PFSK-1 (cell line): ENCODE data around the gene THSD4.

ENCODE experiments used
- FOXP2 ChIP-seq: optimal IDR thresholded peaks from 2 replicates; pipeline ENCODE3; 2011; ENCODE audit warnings: borderline replicate concordance, control low read depth, inconsistent platforms; ENCODE audit not compliant: insufficient read depth; ENCODE audit errors: extremely low read length, extremely low read depth
- POLR2AphosphoS5 ChIP-seq: IDR thresholded peaks from 2 replicates; pipeline ENCODE4 v1.6.1; 2012; ENCODE audit warnings: low read depth, mild to moderate bottlenecking, control low read depth, low read length, moderate library complexity
- SIN3A ChIP-seq: IDR thresholded peaks from 2 replicates; pipeline ENCODE4 v1.6.1; 2012; ENCODE audit warnings: mild to moderate bottlenecking, low read length, moderate library complexity, borderline replicate concordance; ENCODE audit not compliant: insufficient read depth
- TAF1 ChIP-seq: IDR thresholded peaks from 2 replicates; pipeline ENCODE4 v1.6.1; 2012; ENCODE audit warnings: low read length, control low read depth, borderline replicate concordance; ENCODE audit not compliant: insufficient read depth
- TF ChIP-seq, protein P1 (sequence below), 2 experiments: IDR thresholded peaks; 2 replicates each; pipeline versions ENCODE4 v1.6.1 to v1.8.0; 2011 to 2012; ENCODE audit warnings: low read depth in 2 of 2, low read length in 2 of 2, control low read depth in 1 of 2, inconsistent platforms in 1 of 2, mild to moderate bottlenecking in 1 of 2, moderate library complexity in 1 of 2; ENCODE audit not compliant: insufficient read depth in 1 of 2

The THSD4 gene

DNA sequence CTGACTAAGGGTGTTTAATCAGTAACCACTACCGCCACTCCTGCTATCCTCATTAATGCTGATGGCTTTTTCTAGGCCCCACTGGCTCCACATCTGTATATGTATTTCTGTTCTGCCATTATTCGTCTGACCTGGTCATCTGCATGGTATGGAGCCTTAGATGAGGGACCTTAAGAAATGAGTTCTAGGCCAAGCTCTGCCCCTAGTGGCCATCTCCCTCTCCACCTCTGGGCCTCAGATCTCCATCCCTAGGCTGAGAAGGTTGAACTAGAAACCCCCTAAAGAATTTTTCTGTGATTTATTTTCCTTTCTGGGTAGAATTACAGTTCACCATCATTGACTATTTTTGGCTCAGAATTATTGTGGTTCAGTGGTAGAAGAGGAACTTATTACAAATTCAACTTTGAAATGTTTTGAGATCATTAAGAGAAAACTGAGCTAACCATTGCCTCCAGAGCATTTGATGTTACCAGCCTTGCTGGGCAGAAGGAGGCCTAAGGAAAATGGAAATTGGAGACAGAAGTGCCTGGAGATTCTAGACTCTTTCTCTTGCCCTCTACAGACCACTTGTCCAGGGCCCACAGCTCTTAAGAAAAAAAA, 369.9 kb downstream of the THSD4 start:
- no peak for TF ChIP-seq POLR2AphosphoS5
- TF ChIP-seq, protein P1, sequence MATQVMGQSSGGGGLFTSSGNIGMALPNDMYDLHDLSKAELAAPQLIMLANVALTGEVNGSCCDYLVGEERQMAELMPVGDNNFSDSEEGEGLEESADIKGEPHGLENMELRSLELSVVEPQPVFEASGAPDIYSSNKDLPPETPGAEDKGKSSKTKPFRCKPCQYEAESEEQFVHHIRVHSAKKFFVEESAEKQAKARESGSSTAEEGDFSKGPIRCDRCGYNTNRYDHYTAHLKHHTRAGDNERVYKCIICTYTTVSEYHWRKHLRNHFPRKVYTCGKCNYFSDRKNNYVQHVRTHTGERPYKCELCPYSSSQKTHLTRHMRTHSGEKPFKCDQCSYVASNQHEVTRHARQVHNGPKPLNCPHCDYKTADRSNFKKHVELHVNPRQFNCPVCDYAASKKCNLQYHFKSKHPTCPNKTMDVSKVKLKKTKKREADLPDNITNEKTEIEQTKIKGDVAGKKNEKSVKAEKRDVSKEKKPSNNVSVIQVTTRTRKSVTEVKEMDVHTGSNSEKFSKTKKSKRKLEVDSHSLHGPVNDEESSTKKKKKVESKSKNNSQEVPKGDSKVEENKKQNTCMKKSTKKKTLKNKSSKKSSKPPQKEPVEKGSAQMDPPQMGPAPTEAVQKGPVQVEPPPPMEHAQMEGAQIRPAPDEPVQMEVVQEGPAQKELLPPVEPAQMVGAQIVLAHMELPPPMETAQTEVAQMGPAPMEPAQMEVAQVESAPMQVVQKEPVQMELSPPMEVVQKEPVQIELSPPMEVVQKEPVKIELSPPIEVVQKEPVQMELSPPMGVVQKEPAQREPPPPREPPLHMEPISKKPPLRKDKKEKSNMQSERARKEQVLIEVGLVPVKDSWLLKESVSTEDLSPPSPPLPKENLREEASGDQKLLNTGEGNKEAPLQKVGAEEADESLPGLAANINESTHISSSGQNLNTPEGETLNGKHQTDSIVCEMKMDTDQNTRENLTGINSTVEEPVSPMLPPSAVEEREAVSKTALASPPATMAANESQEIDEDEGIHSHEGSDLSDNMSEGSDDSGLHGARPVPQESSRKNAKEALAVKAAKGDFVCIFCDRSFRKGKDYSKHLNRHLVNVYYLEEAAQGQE (IDR thresholded peaks at IDR 0.05; ENCODE audit: insufficient read depth in 1 of 2, low read depth in 2 of 2, low read length in 2 of 2), result no peak

DNA sequence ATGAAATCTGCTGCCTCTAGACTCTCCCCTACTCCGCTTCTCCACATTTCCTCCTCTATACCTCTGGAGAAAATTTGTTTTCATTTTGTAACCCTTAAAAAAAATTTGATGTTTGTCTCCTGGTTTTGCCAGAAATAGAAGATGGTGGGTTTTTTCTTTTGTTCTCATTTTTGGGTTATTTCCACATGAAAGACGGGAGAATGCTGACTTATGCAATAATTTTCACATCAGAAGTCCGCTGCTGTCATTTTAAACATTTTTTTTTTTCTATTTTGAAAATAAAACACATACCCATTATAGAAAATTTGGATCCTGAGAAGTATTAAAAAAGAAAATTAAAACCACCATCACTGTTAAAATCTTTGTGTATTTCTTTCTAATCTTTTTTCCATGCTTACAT, 374.3 kb downstream of the THSD4 start:
- no peak for TF ChIP-seq TAF1
- TF ChIP-seq, protein P1 (IDR thresholded peaks at IDR 0.05; ENCODE audit: insufficient read depth in 1 of 2, low read depth in 2 of 2, low read length in 2 of 2), result no peak
- no peak for TF ChIP-seq SIN3A
- no peak for TF ChIP-seq FOXP2
- TF ChIP-seq POLR2AphosphoS5, result no peak

DNA sequence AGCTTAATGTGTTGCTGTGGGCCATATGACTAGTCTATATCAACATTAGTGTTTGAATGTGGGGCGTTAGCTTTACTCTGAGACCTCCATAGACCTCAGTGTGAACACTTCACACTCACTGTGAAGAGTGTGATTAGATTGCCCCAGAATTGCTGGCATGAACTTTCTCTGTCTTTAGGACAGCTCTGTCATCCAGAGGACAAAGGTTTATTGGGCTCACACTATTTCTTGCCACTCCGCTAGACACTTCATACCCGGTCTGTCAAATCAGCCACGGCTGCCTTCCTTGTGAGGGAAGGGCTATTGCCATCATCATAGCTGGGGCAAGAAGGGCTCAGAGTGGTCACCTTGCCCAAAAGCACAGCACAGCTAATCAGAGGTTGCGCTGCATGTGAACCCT, 378.3 kb downstream of the THSD4 start:
- no peak for TF ChIP-seq POLR2AphosphoS5
- TF ChIP-seq, protein P1 (IDR thresholded peaks at IDR 0.05; ENCODE audit: insufficient read depth in 1 of 2, low read depth in 2 of 2, low read length in 2 of 2), result no peak
- no peak for TF ChIP-seq SIN3A
- TF ChIP-seq TAF1, result no peak
- no peak for TF ChIP-seq FOXP2

DNA sequence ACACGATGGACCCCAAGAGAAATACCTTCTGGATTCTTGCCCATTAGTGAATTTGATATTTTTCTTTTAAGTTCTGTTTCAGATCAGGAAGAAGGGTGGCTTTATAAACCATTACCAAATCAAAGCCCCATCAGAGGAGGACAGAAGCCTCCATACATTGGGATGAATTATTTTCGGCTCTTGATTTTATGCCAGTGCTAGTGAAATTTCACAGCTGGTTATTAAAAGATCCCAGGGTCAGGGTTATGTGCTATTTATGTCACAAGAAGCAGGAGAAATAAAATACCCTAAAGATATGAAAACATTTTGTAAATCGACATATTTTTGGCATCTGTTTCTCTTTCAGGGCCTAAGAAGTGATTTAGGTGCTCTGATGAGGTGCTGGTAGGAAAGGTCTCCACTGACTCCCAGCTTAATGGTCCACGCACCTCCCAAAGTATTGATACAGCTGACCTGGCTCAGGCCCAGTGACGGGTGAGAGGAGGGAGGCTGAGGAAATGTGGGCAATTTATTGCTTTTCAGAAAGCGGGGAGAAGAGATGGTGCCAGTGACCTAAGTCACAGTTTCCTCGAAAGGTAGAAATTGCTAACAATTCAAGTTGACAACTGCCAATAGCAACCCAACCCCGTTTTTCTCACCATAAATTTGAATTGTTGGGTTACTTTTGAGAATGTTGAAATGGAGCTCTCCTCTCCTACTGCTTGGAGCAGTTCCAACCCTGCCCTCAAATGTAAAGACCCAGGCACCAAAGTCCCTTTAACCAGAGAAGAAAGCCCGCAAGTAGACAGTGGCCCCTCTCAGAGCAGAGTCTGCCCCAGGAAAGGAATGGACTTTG, 379.5 kb downstream of the THSD4 start:
- TF ChIP-seq SIN3A (no peak), TAF1 (no peak), FOXP2 (no peak), POLR2AphosphoS5 (no peak)
- TF ChIP-seq, protein P1 (IDR thresholded peaks at IDR 0.05; ENCODE audit: insufficient read depth in 1 of 2, low read depth in 2 of 2, low read length in 2 of 2), result no peak
